ENCODE data around the gene TNNT3. TPM values are rescaled to one million over a fixed set of nuclear protein-coding genes. Genes with fewer than 3 reads are reported as not detected.

Gene TNNT3
- total RNA-seq, 1 experiment from 2014 or later: not detected

- in situ Hi-C loops (cut with HindIII; ENCODE audit: low sequenced_read_pairs): no loop called here
- DNase-seq (ENCODE audit: low spot score): no peak
Observed at GRCh38 chr11:1969776-1970175, 50.3 kb downstream of the TNNT3 start.

- in situ Hi-C loops (cut with HindIII; ENCODE audit: low sequenced_read_pairs): no loop called here
- no peak for DNase-seq (ENCODE audit: low spot score)
Observed at GRCh38 chr11:1970956-1971355, 51.5 kb downstream of the TNNT3 start.

- in situ Hi-C loops (cut with HindIII; ENCODE audit: low sequenced_read_pairs): no loop called here
- no peak for DNase-seq (ENCODE audit: low spot score)
Observed at GRCh38 chr11:1975185-1975584, 55.7 kb downstream of the TNNT3 start.

GRCh38 chr11:1978720-1979473 lies 59.4 kb downstream of the TNNT3 start:
- in situ Hi-C loops (cut with HindIII; ENCODE audit: low sequenced_read_pairs): no loop called here
- DNase-seq (ENCODE audit: low spot score): no peak

GRCh38 chr11:1979607-1980006 lies 60.1 kb downstream of the TNNT3 start:
- in situ Hi-C loops (cut with HindIII; ENCODE audit: low sequenced_read_pairs): no loop called here
- DNase-seq (ENCODE audit: low spot score): no peak

- DNase-seq (ENCODE audit: low spot score): no peak
- in situ Hi-C loops (cut with HindIII; ENCODE audit: low sequenced_read_pairs): no loop called here
Observed at GRCh38 chr11:1982873-1983600, 63.5 kb downstream of the TNNT3 start.

- in situ Hi-C loops (cut with HindIII; ENCODE audit: low sequenced_read_pairs): no loop called here
- no peak for DNase-seq (ENCODE audit: low spot score)
Observed at GRCh38 chr11:1983601-1983961, 64.1 kb downstream of the TNNT3 start.

GRCh38 chr11:1987024-1987423 lies 67.5 kb downstream of the TNNT3 start:
- no peak for DNase-seq (ENCODE audit: low spot score)
- in situ Hi-C loops (cut with HindIII; ENCODE audit: low sequenced_read_pairs): no loop called here

- in situ Hi-C loops (cut with HindIII; ENCODE audit: low sequenced_read_pairs): no loop called here
- no peak for DNase-seq (ENCODE audit: low spot score)
Observed at GRCh38 chr11:1988174-1988573, 68.7 kb downstream of the TNNT3 start.

Other genes with a start within 250 kb of the TNNT3 start
- not detected in 2 replicates for gene KRTAP5-6, start 222.5 kb upstream of the TNNT3 start, total RNA-seq (2014; rRNA removed; shearing (Covaris generic))
- gene IFITM10, start 169.1 kb upstream of the TNNT3 start, total RNA-seq (2014; rRNA removed; shearing (Covaris generic)): not detected in 2 replicates
- 192 and 219 TPM in 2 replicates for gene CTSD, start 155.8 kb upstream of the TNNT3 start, total RNA-seq (2014; rRNA removed; shearing (Covaris generic))
- gene SYT8, start 84.7 kb upstream of the TNNT3 start, total RNA-seq (2014; rRNA removed; shearing (Covaris generic)): not detected in 2 replicates
- gene TNNI2, start 80.7 kb upstream of the TNNT3 start, total RNA-seq (2014; rRNA removed; shearing (Covaris generic)): not detected in 2 replicates
- 0.20 TPM in 1 of 2 replicates, not detected in the other for gene LSP1, start 66.6 kb upstream of the TNNT3 start, total RNA-seq (2014; rRNA removed; shearing (Covaris generic))
- not detected in 2 replicates for gene PRR33, start 27.8 kb upstream of the TNNT3 start, total RNA-seq (2014; rRNA removed; shearing (Covaris generic))
- gene MRPL23, start 27.6 kb downstream of the TNNT3 start, total RNA-seq (2014; rRNA removed; shearing (Covaris generic)): 250 and 320 TPM in 2 replicates
- 17.0 and 19.9 TPM in 2 replicates for gene H19, start 78.1 kb downstream of the TNNT3 start, total RNA-seq (2014; rRNA removed; shearing (Covaris generic))
- gene IGF2, start 219.7 kb downstream of the TNNT3 start, total RNA-seq (2014; rRNA removed; shearing (Covaris generic)): 0.06 TPM in 1 of 2 replicates, not detected in the other
- not detected in 2 replicates for gene INS, start 241.5 kb downstream of the TNNT3 start, total RNA-seq (2014; rRNA removed; shearing (Covaris generic))